BLaER1 treated with 17β-estradiol and CSF1 and Interleukin-3, amounts not matched to agents 10 nM and 100 nM (cell line): ENCODE results near the gene COL12A1.

Experiments used
- H3K27ac ChIP-seq, 11 experiments: shearing (Covaris generic); formaldehyde crosslinking; 2 replicates each; pipeline ENCODE4 v1.8.1; 2022
- H3K27me3 ChIP-seq, 11 experiments: shearing (Covaris generic); formaldehyde crosslinking; 2 replicates each; pipeline ENCODE4 v1.8.1; 2022
- H3K36me3 ChIP-seq, 11 experiments: shearing (Covaris generic); formaldehyde crosslinking; 2 replicates each; pipeline ENCODE4 v1.8.1; 2022
- H3K4me1 ChIP-seq, 10 experiments: shearing (Covaris generic); formaldehyde crosslinking; 2 replicates each; pipeline ENCODE4 v1.8.1; 2022
- H3K4me2 ChIP-seq, 11 experiments: shearing (Covaris generic); formaldehyde crosslinking; 2 replicates each; pipeline ENCODE4 v1.8.1; 2022
- H3K4me3 ChIP-seq, 10 experiments: shearing (Covaris generic); formaldehyde crosslinking; 2 replicates each; pipeline ENCODE4 v1.8.1; 2022
- H3K9ac ChIP-seq, 11 experiments: shearing (Covaris generic); formaldehyde crosslinking; 2 replicates each; pipeline ENCODE4 v1.8.1; 2022
- H3K9me3 ChIP-seq, 11 experiments: shearing (Covaris generic); formaldehyde crosslinking; replicated peaks in 1 of 11; 2 replicates each; pipeline ENCODE4 v1.8.1; 2022
- H4K20me1 ChIP-seq, 11 experiments: shearing (Covaris generic); formaldehyde crosslinking; 2 replicates each; pipeline ENCODE4 v1.8.1; 2022
- Cebpa-rat ChIP-seq, 11 experiments: shearing (Covaris generic); IDR thresholded peaks; 2 replicates each; pipeline ENCODE4 v1.8.1; 2022

Gene COL12A1

GRCh38 chr6:75142721-75143120, 63.1 kb downstream of the COL12A1 start:
- Histone ChIP-seq H3K4me3 (no peak overlapping the region), H3K9me3 (no peaks in the 10 kb centered on the region), H3K36me3 (no peaks in the 10 kb centered on the region), H3K4me2 (peak overlapping the region in 1 of 11 experiments; percentile 12; a peak in 2 of 22 replicates), H3K9ac (no peak overlapping the region), H4K20me1 (no peaks in the 10 kb centered on the region), H3K4me1 (peaks cover 0 to 10% (median 0%) of the 10 kb centered on the region in 10 experiments; a peak in 2 of 20 replicates), H3K27ac (no peak overlapping the region), H3K27me3 (no peaks in the 10 kb centered on the region)
- no peak for TF ChIP-seq Cebpa-rat (IDR thresholded peaks at IDR 0.05)

GRCh38 chr6:75135876-75136275, 70.0 kb downstream of the COL12A1 start:
- Histone ChIP-seq H3K9me3 (no peaks in the 10 kb centered on the region), H4K20me1 (no peaks in the 10 kb centered on the region), H3K27ac (no peak overlapping the region), H3K9ac (no peak overlapping the region), H3K4me3 (no peak overlapping the region), H3K27me3 (no peaks in the 10 kb centered on the region), H3K4me2 (no peak overlapping the region), H3K36me3 (no peaks in the 10 kb centered on the region), H3K4me1 (no peaks in the 10 kb centered on the region)
- no peak for TF ChIP-seq Cebpa-rat (IDR thresholded peaks at IDR 0.05)

GRCh38 chr6:75135450-75135849, 70.4 kb downstream of the COL12A1 start:
- Histone ChIP-seq H3K9me3 (no peaks in the 10 kb centered on the region), H3K4me1 (no peaks in the 10 kb centered on the region), H3K4me3 (no peak overlapping the region), H3K27me3 (no peaks in the 10 kb centered on the region), H3K9ac (no peak overlapping the region), H3K36me3 (no peaks in the 10 kb centered on the region), H3K4me2 (no peak overlapping the region), H3K27ac (no peak overlapping the region), H4K20me1 (no peaks in the 10 kb centered on the region)
- TF ChIP-seq Cebpa-rat (IDR thresholded peaks at IDR 0.05): no peak

DNA sequence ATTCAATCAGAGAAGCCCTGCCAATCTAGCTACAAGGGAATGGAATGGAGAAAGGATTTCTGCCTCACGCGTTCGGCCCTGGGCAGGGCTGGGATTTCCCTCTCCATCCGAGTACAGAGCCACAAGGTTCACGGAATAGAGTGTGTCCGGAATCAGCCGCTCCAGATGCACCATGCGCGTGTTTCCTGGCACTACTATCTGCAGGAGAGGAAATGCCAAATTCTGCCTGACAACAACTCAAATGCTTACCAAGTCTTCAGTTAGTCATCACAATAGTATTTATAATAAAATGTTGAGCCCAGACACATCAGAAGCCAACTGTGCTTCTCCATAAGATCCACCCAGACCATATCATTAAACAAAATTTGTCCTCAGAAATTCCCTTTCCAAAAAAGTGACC, 75.1 kb downstream of the COL12A1 start:
- no peaks in the 10 kb centered on the region for H3K36me3 ChIP-seq
- no peak overlapping the region for H3K4me2 ChIP-seq
- H4K20me1 ChIP-seq: no peaks in the 10 kb centered on the region
- no peak overlapping the region for H3K4me3 ChIP-seq
- no peak overlapping the region for H3K27ac ChIP-seq
- H3K4me1 ChIP-seq: no peaks in the 10 kb centered on the region
- H3K9me3 ChIP-seq: no peaks in the 10 kb centered on the region
- H3K9ac ChIP-seq: no peak overlapping the region
- TF ChIP-seq Cebpa-rat (IDR thresholded peaks at IDR 0.05): no peak
- no peaks in the 10 kb centered on the region for H3K27me3 ChIP-seq

- Histone ChIP-seq H3K27ac (no peak overlapping the region), H3K4me3 (no peak overlapping the region), H3K27me3 (no peaks in the 10 kb centered on the region), H4K20me1 (no peaks in the 10 kb centered on the region), H3K9me3 (no peaks in the 10 kb centered on the region), H3K4me1 (no peaks in the 10 kb centered on the region), H3K9ac (no peak overlapping the region), H3K4me2 (no peak overlapping the region), H3K36me3 (no peaks in the 10 kb centered on the region)
- no peak for TF ChIP-seq Cebpa-rat (IDR thresholded peaks at IDR 0.05)
Measured at GRCh38 chr6:75128878-75129570, 76.8 kb downstream of the COL12A1 start.

DNA sequence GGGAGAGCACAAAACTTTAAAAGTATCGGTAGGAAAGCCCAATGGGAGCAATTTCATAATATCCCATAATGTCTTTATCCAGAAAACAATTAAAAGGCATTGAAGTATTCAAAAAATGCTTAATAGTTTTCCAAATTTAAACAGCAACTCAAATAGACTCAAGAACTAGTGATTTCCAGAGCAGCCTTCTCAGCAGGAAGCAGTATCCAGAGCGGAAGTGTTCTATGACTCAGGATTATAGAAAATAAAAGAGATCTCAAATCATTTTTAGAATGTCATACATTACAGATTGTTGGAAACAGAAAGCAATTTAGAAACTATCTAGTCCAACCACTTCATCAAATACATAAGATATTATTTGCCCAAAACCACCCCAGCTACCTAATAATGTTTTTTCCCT, 79.3 kb downstream of the COL12A1 start:
- Histone ChIP-seq H3K4me3 (no peak overlapping the region), H3K9ac (no peak overlapping the region), H3K27ac (no peak overlapping the region), H3K36me3 (no peaks in the 10 kb centered on the region), H3K4me1 (no peaks in the 10 kb centered on the region), H3K27me3 (no peaks in the 10 kb centered on the region), H3K9me3 (no peaks in the 10 kb centered on the region), H4K20me1 (no peaks in the 10 kb centered on the region), H3K4me2 (no peak overlapping the region)
- TF ChIP-seq Cebpa-rat (IDR thresholded peaks at IDR 0.05): no peak

DNA sequence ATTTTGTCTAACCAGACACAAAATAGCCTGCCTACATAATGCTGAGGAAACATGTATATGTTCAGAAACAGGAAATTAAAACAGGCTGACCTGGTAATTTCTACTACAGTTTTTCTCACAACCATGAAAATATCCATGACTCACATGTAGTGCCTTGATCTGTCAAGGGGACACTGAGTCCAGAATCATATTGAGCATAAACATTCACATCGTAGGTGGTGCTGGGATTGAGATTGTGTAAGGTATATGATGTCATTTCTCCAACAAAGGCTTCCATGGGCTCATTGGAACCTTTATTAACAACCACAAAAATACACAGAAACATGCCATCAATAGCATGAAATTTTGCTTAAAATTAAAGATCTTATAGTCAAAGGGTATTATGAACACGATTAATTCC, 80.9 kb downstream of the COL12A1 start:
- no peaks in the 10 kb centered on the region for H3K36me3 ChIP-seq
- H3K27me3 ChIP-seq: no peaks in the 10 kb centered on the region
- H4K20me1 ChIP-seq: no peaks in the 10 kb centered on the region
- no peak overlapping the region for H3K4me3 ChIP-seq
- no peaks in the 10 kb centered on the region for H3K4me1 ChIP-seq
- no peak for TF ChIP-seq Cebpa-rat (IDR thresholded peaks at IDR 0.05)
- H3K4me2 ChIP-seq: no peak overlapping the region
- H3K27ac ChIP-seq: no peak overlapping the region
- no peak overlapping the region for H3K9ac ChIP-seq
- no peaks in the 10 kb centered on the region for H3K9me3 ChIP-seq

DNA sequence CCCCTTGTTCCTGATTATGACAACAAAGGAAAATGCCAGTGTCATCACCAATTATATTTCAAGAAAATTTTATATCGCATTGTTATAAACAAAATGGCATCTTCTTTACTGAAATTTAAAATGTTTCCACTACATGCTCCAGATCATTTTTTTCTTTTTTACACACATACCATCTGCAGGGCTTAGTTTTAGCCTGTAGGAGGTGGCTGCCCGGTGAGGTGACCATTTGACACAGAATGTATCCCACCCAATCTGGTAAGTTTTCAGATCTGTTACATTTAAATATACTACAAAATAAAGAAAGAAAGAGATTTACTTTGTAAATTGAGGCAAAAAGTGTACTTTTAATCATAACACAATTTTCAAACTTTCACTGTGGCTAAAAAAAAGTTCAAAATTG, 81.8 kb downstream of the COL12A1 start:
- Histone ChIP-seq H3K4me3 (no peak overlapping the region), H3K27me3 (no peaks in the 10 kb centered on the region), H4K20me1 (no peaks in the 10 kb centered on the region), H3K4me1 (no peaks in the 10 kb centered on the region), H3K4me2 (no peak overlapping the region), H3K36me3 (no peaks in the 10 kb centered on the region), H3K9ac (no peak overlapping the region), H3K9me3 (no peaks in the 10 kb centered on the region), H3K27ac (no peak overlapping the region)
- no peak for TF ChIP-seq Cebpa-rat (IDR thresholded peaks at IDR 0.05)

- H3K4me3 ChIP-seq: no peak overlapping the region
- H3K4me1 ChIP-seq: no peaks in the 10 kb centered on the region; a peak in 1 of 20 replicates
- H3K4me2 ChIP-seq: no peak overlapping the region
- no peak overlapping the region for H3K9ac ChIP-seq
- H3K36me3 ChIP-seq: no peaks in the 10 kb centered on the region
- H3K27me3 ChIP-seq: no peaks in the 10 kb centered on the region
- no peak for TF ChIP-seq Cebpa-rat (IDR thresholded peaks at IDR 0.05)
- no peak overlapping the region for H3K27ac ChIP-seq
- H4K20me1 ChIP-seq: no peaks in the 10 kb centered on the region
- H3K9me3 ChIP-seq: no peaks in the 10 kb centered on the region
Measured at GRCh38 chr6:75118925-75119515, 86.8 kb downstream of the COL12A1 start.

DNA sequence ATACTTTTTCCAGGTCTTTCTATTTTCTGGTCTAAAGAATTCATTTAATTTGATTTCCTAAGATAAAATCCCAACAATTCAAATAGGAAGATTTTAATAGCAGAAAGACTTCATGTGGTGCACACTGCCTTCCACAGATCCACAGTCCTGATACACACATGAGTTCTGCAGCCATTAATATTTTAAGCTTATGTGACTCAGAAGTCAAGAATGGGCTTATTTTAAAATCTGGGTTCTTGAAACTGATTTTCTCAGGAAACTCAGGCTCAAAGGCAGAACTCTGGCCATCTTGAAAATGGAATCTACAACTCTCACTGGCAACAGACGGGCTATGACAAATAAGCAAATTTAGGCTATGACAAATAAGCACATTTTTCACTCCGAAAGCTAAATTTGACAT, 88.2 kb downstream of the COL12A1 start:
- Histone ChIP-seq H3K27ac (no peak overlapping the region), H3K9ac (no peak overlapping the region), H3K9me3 (no peaks in the 10 kb centered on the region), H3K36me3 (no peaks in the 10 kb centered on the region), H3K27me3 (no peaks in the 10 kb centered on the region), H3K4me3 (no peak overlapping the region), H3K4me2 (no peak overlapping the region), H3K4me1 (no peaks in the 10 kb centered on the region; a peak in 1 of 20 replicates), H4K20me1 (no peaks in the 10 kb centered on the region)
- no peak for TF ChIP-seq Cebpa-rat (IDR thresholded peaks at IDR 0.05)
